Measurements from ENCODE around the gene EPSTI1.

DNA sequence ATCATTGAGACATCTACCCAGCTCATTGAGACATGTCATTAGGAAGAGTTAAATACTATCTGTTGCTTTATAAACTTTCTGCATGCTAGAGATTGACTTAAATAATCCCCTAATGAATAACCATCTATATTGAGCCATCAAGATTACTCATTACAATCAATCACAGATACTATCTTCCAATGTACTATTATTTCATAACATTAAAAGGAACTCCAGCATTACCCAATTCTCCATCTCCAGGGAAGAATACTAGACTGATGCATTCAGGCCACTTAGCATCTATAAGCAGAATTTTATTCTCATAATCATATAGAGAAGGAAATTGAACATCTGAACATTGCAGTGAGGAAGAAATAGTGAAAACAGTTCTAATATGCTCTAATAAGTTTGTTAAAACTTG is 8.0 kb downstream of the EPSTI1 start:
- TF ChIP-seq, protein P1, sequence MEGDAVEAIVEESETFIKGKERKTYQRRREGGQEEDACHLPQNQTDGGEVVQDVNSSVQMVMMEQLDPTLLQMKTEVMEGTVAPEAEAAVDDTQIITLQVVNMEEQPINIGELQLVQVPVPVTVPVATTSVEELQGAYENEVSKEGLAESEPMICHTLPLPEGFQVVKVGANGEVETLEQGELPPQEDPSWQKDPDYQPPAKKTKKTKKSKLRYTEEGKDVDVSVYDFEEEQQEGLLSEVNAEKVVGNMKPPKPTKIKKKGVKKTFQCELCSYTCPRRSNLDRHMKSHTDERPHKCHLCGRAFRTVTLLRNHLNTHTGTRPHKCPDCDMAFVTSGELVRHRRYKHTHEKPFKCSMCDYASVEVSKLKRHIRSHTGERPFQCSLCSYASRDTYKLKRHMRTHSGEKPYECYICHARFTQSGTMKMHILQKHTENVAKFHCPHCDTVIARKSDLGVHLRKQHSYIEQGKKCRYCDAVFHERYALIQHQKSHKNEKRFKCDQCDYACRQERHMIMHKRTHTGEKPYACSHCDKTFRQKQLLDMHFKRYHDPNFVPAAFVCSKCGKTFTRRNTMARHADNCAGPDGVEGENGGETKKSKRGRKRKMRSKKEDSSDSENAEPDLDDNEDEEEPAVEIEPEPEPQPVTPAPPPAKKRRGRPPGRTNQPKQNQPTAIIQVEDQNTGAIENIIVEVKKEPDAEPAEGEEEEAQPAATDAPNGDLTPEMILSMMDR (IDR thresholded peaks at IDR 0.05; ENCODE audit: poor library complexity, severe bottlenecking), result no peak
- TF ChIP-seq, protein P2, sequence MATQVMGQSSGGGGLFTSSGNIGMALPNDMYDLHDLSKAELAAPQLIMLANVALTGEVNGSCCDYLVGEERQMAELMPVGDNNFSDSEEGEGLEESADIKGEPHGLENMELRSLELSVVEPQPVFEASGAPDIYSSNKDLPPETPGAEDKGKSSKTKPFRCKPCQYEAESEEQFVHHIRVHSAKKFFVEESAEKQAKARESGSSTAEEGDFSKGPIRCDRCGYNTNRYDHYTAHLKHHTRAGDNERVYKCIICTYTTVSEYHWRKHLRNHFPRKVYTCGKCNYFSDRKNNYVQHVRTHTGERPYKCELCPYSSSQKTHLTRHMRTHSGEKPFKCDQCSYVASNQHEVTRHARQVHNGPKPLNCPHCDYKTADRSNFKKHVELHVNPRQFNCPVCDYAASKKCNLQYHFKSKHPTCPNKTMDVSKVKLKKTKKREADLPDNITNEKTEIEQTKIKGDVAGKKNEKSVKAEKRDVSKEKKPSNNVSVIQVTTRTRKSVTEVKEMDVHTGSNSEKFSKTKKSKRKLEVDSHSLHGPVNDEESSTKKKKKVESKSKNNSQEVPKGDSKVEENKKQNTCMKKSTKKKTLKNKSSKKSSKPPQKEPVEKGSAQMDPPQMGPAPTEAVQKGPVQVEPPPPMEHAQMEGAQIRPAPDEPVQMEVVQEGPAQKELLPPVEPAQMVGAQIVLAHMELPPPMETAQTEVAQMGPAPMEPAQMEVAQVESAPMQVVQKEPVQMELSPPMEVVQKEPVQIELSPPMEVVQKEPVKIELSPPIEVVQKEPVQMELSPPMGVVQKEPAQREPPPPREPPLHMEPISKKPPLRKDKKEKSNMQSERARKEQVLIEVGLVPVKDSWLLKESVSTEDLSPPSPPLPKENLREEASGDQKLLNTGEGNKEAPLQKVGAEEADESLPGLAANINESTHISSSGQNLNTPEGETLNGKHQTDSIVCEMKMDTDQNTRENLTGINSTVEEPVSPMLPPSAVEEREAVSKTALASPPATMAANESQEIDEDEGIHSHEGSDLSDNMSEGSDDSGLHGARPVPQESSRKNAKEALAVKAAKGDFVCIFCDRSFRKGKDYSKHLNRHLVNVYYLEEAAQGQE (IDR thresholded peaks at IDR 0.05; ENCODE audit: borderline replicate concordance), result no peak
- TF ChIP-seq POLR2AphosphoS5 (IDR thresholded peaks at IDR 0.05) (no peak), TAF1 (IDR thresholded peaks at IDR 0.05; ENCODE audit: low read depth) (no peak), RAD21 (conservative IDR thresholded peaks at IDR 0.05) (no peak), SMC3 (conservative IDR thresholded peaks at IDR 0.05; ENCODE audit: poor library complexity) (no peak)
